Fibroblast of mammary gland (primary cell): ENCODE data around the gene KLHDC9.

Experiments used
- DNase-seq: peaks from one replicate; pipeline ENCODE4 v3.0.0-alpha.2; 2010; ENCODE audit warnings: low read depth
- H3K4me3 ChIP-seq: 2 replicates; pipeline ENCODE4 v1.5.1; 2011; ENCODE audit warnings: low read depth, mild to moderate bottlenecking, low read length, moderate library complexity; ENCODE audit not compliant: control insufficient read depth
- TF ChIP-seq, protein P1 (sequence below): conservative IDR thresholded peaks from 2 replicates; pipeline ENCODE4 v1.5.1; 2011; ENCODE audit warnings: low read depth, low read length, inconsistent platforms; ENCODE audit not compliant: control insufficient read depth, insufficient read depth

Gene KLHDC9

DNA sequence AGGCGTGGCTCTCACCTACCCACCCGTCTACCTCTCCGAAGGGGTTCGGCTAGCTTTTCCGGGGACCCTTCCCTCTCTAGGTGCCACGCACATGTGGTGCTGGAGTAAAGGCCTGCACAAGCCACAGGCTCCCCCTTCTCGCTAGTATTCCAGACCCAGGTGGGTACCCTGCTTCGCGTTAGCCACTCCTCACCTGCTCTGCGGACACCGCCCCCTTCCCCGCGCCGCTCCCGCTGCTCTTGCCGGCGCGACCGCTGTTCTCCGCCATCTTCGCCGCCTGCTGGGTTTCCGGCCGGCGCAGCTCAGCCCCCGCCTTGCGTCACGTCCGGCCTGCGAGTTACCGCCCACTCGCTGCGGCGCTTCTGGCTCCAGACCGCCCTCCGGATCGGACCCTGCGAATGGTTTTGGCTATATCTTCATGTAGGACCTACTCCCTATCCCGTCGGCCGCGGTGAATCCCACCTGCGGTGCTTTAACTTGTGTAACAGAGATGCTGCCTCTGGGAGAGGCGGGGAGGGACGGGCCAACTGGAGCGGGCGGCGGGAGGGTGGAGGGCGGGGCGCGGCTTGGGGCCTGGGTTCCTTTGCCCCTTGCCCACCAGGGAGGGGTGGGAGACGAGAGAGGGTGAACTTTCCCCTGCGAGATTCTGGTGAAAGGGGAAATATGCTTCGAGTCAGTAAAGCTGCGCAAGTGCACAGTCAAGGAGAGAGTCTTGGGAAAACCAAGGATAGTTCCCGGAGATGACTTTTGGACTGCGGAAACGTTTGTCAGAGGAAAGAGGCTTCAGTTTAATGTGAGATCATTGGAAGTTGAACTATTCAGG is 19.8 kb downstream of the KLHDC9 start, which contains the start of the genes NIT1 and PFDN2:
NIT1 (plus strand) TSS at position 347 of the 823 bp plus-strand sequence; CDS start at position 419, 72 bp downstream.
PFDN2 (minus strand) TSS at position 279 of the 823 bp plus-strand sequence; CDS start at position 268, 11 bp downstream.
- TF ChIP-seq, protein P1, sequence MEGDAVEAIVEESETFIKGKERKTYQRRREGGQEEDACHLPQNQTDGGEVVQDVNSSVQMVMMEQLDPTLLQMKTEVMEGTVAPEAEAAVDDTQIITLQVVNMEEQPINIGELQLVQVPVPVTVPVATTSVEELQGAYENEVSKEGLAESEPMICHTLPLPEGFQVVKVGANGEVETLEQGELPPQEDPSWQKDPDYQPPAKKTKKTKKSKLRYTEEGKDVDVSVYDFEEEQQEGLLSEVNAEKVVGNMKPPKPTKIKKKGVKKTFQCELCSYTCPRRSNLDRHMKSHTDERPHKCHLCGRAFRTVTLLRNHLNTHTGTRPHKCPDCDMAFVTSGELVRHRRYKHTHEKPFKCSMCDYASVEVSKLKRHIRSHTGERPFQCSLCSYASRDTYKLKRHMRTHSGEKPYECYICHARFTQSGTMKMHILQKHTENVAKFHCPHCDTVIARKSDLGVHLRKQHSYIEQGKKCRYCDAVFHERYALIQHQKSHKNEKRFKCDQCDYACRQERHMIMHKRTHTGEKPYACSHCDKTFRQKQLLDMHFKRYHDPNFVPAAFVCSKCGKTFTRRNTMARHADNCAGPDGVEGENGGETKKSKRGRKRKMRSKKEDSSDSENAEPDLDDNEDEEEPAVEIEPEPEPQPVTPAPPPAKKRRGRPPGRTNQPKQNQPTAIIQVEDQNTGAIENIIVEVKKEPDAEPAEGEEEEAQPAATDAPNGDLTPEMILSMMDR: no peak

GRCh38 chr1:161119092-161119903 is 21.1 kb downstream of the KLHDC9 start:
- DNase-seq: peak; percentile 86
- TF ChIP-seq, protein P1: peak; percentile 52
- peak overlapping the region; percentile 90 for H3K4me3 ChIP-seq

More for the DNA sequence above, 19.8 kb downstream of the KLHDC9 start, which contains the start of the genes NIT1 and PFDN2:
- peak within 1 kb of the TSS; percentile 90 for H3K4me3 ChIP-seq
- DNase-seq: peak; percentile 81

DNA sequence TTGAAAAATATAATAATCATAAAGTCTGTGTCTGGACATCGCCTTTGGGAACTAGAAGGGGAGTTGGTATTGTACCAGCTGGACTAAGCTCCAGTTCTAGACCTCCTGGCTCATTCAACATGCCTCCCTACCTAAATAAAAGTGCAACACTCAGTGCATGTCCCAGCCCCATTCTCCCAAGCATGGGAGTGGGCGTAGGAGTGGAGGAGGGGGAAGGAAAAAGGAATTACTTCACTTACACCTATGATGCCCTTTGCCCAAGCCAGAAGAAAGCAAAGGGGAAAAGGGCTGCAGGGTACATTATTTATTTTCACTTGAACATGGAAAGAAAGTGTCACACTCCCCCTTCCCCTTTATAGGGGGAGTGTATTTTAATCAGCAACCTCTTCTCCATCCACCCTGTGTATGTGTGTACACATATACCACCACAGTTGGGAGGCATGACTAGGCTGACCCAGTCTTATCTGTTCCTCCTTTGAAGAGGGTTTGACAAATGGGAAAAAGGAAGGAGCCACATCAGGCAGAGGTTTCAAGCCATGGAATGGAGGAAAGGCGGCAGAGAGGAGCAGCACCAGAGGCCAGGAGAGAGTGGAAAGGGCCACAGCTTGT is 23.0 kb downstream of the KLHDC9 start:
- TF ChIP-seq, protein P1: no peak
- DNase-seq: no peak
- H3K4me3 ChIP-seq: no peak overlapping the region

DNA sequence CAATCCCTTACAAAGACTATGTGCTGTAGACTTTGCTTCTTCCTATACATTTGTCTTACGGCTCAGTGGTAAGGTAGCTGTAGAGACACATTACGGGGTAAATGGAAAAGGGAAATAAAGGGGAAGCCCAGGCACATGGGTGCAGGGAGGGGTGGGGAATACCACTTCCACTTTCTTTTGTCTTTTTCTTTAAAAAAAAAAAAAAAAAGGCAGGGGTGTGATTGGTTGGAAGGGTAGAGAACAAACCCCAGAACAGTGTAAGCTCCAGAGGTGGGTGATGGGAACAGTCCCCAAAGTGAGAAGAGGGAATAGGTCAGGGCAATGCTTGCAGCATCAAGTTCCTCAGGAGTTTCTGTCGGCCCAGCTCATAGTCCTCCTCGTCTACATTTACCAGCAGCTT is 23.7 kb downstream of the KLHDC9 start:
- no peak for DNase-seq
- TF ChIP-seq, protein P1: no peak
- H3K4me3 ChIP-seq: no peak overlapping the region

DNA sequence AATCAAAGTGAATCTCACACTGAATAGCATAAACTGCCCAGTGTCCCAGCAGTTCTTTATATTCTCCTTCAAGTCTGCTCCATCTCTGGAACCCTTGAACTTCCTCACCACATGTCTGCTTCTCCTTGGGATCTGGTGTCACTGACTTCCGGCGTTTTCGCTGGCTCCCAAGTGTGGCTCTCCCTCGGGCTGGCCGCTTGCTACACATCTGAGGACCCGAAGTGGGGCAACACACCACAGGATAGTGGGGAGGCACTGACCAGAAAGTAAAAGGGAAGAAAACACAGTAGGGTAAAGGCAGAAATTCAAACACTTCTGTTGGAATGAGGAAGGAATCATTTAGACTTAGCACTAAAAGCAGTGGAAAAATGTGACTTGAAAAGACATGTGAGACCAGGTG is 24.8 kb downstream of the KLHDC9 start:
- DNase-seq: no peak
- TF ChIP-seq, protein P1: no peak
- no peak overlapping the region for H3K4me3 ChIP-seq

- no peak for DNase-seq
- TF ChIP-seq, protein P1: no peak
- H3K4me3 ChIP-seq: no peak overlapping the region
Observed at GRCh38 chr1:161127649-161128048, 29.5 kb downstream of the KLHDC9 start.
